Kidney epithelial cell (primary cell): ENCODE data around the gene SRGAP1. TPM values are rescaled to one million over a fixed set of nuclear protein-coding genes. Genes with fewer than 3 reads are reported as not detected.

Experiments
- DNase-seq: peaks from one replicate; pipeline ENCODE4 v3.0.0-alpha.2; 2010; ENCODE audit warnings: low read depth
- H3K27me3 ChIP-seq: 2 replicates; pipeline ENCODE4 v1.6.0; 2011; ENCODE audit warnings: low read length; ENCODE audit not compliant: control insufficient read depth, insufficient read depth
- H3K36me3 ChIP-seq: 2 replicates; pipeline ENCODE4 v1.5.1; 2011; ENCODE audit warnings: low read length; ENCODE audit not compliant: control insufficient read depth, insufficient read depth
- H3K4me3 ChIP-seq: 2 replicates; pipeline ENCODE4 v1.5.1; 2011; ENCODE audit warnings: low read depth, mild to moderate bottlenecking, control low read depth, low read length
- CTCF ChIP-seq: IDR thresholded peaks from 2 replicates; pipeline ENCODE4 v1.5.1; 2011; ENCODE audit warnings: mild to moderate bottlenecking, moderate library complexity, low read length, control low read depth, inconsistent platforms; ENCODE audit not compliant: insufficient read depth, poor library complexity, severe bottlenecking
- total RNA-seq: library from RNA; depleted of rRNA; stranded (reverse); fragments of >200 nt; gene quantifications from 2 replicates; pipeline ENCODE4 v1.2.3, GENCODE V29; 2015

The SRGAP1 gene
- total RNA-seq, 1 donor from 2014 or later: 28.9 TPM

- no peaks in the 10 kb centered on the region for H3K27me3 ChIP-seq
- H3K36me3 ChIP-seq: no peaks in the 10 kb centered on the region
- H3K4me3 ChIP-seq: no peak overlapping the region
- TF ChIP-seq CTCF: no peak
- DNase-seq: no peak
Observed at GRCh38 chr12:63907561-63907960, 63.1 kb downstream of the SRGAP1 start.

DNA sequence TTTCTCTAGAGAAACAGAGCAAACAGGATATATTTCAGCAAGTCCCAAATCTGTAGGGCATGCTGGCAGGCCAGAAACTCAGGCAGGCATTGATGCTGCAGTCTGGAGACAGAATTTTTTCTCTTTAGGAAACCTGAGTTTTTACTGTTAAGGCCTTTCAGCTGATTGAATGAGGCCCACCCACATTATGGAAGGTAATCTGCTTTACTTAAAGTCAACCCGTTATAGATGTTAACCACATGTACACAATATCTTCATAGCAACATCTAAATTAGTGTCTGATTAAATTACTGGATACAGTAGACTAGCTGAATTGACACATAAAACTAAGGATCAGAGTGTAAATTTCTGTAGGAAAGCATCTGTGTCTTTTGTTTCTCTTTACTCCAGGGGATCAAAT, 65.2 kb downstream of the SRGAP1 start:
- TF ChIP-seq CTCF: no peak
- no peaks in the 10 kb centered on the region for H3K27me3 ChIP-seq
- no peaks in the 10 kb centered on the region for H3K36me3 ChIP-seq
- H3K4me3 ChIP-seq: no peak overlapping the region
- DNase-seq: no peak

DNA sequence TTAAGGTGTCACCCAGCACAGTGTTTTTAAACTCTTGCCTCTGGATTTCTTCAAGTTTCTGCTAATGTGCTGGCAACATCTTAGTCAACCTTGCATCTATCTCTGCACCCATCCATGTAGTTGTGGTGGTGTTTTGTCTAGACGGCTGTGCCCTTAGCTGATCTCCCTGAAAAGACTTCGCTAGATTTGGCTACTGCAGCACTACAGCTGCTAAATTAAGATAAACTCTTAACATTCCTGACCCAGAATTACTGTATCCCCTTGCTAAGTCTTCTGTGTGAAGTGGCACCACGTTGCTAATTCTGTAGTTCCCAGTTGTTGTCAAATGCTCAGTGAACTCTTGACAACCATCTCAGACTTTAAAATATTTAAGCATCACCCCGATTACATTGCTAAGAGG, 66.8 kb downstream of the SRGAP1 start:
- H3K36me3 ChIP-seq: no peaks in the 10 kb centered on the region
- DNase-seq: no peak
- H3K4me3 ChIP-seq: no peak overlapping the region
- TF ChIP-seq CTCF: no peak
- H3K27me3 ChIP-seq: no peaks in the 10 kb centered on the region

GRCh38 chr12:63912651-63913050, 68.2 kb downstream of the SRGAP1 start:
- TF ChIP-seq CTCF: no peak
- no peak overlapping the region for H3K4me3 ChIP-seq
- no peaks in the 10 kb centered on the region for H3K36me3 ChIP-seq
- no peaks in the 10 kb centered on the region for H3K27me3 ChIP-seq
- no peak for DNase-seq

GRCh38 chr12:63913929-63914328, 69.4 kb downstream of the SRGAP1 start:
- no peak overlapping the region for H3K4me3 ChIP-seq
- no peak for DNase-seq
- H3K27me3 ChIP-seq: no peaks in the 10 kb centered on the region
- no peak for TF ChIP-seq CTCF
- H3K36me3 ChIP-seq: no peaks in the 10 kb centered on the region

DNA sequence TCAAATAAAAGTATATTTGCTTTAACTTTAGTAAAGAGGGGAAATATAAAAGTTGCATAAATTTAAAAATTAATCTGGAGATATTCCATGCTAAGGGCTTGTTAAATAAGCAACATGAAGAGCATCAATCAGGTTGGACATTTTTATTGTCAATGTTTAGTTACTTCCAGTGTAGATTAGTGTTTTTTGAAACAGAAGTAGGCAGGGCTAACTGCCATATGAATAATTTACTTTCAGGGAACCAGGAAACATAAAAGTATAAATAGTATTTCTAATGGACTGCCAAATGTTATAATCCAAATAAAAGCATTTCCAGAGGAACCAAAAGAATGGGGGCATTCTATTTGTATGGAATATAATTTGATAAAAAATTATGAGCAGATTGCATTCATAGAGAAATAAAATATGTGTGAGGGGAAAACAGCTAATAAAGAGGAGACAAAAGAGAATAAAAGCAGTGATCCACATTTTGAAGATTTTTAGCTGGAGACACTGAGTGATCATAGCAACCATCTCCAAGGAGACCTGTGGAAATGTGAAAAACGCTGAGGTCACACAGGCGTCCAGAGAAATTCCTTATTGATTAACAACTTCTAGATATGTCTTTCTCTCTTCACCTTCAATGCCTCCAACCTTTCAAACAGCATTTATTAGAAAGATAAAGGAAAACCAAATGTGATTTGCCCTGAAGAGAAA, 70.8 kb downstream of the SRGAP1 start:
- Histone ChIP-seq H3K27me3 (no peaks in the 10 kb centered on the region), H3K36me3 (no peaks in the 10 kb centered on the region), H3K4me3 (no peak overlapping the region)
- DNase-seq: no peak
- TF ChIP-seq CTCF: no peak
